ENCODE data around the gene CACNG4.

Gene CACNG4

GRCh38 chr17:66963909-66964771 lies at the start of gene CACNG4:
CACNG4 (plus strand) TSS chr17:66964707; CDS start chr17:66964912, 205 bp downstream.
- DNase-seq, result no peak
- no peak for ATAC-seq

GRCh38 chr17:66915204-66915611 lies 49.3 kb upstream of the CACNG4 start:
- ATAC-seq, result no peak

GRCh38 chr17:66915792-66916191 lies 48.7 kb upstream of the CACNG4 start:
- DNase-seq (no peak), ATAC-seq (no peak)

More at GRCh38 chr17:66915204-66915611, 49.3 kb upstream of the CACNG4 start:
- DNase-seq, result no peak

GRCh38 chr17:66916946-66917345 lies 47.6 kb upstream of the CACNG4 start:
- no peak for ATAC-seq

GRCh38 chr17:66918896-66919295 lies 45.6 kb upstream of the CACNG4 start:
- no peak for ATAC-seq
- no peak for DNase-seq

More at GRCh38 chr17:66916946-66917345, 47.6 kb upstream of the CACNG4 start:
- no peak for DNase-seq

GRCh38 chr17:66920435-66920834 lies 44.1 kb upstream of the CACNG4 start:
- no peak for ATAC-seq
- DNase-seq, result no peak

- ATAC-seq (no peak), DNase-seq (no peak)
These were observed 43.6 kb upstream of the CACNG4 start for GRCh38 chr17:66920950-66921349.

GRCh38 chr17:66923886-66924285 lies 40.6 kb upstream of the CACNG4 start:
- DNase-seq (no peak), ATAC-seq (no peak)

GRCh38 chr17:66925811-66926500 lies 38.6 kb upstream of the CACNG4 start:
- DNase-seq (no peak), ATAC-seq (no peak)

GRCh38 chr17:66928949-66929348 lies 35.6 kb upstream of the CACNG4 start:
- ATAC-seq (no peak), DNase-seq (no peak)

- no peak for DNase-seq
- no peak for ATAC-seq
These were observed 34.9 kb upstream of the CACNG4 start for GRCh38 chr17:66929591-66929990.

GRCh38 chr17:66930933-66931332 lies 33.6 kb upstream of the CACNG4 start:
- DNase-seq (no peak), ATAC-seq (no peak)

GRCh38 chr17:66932311-66932710 lies 32.2 kb upstream of the CACNG4 start:
- DNase-seq (no peak), ATAC-seq (no peak)

GRCh38 chr17:66934040-66934439 lies 30.5 kb upstream of the CACNG4 start:
- no peak for DNase-seq
- no peak for ATAC-seq

GRCh38 chr17:66935717-66936116 lies 28.8 kb upstream of the CACNG4 start:
- DNase-seq, result no peak
- no peak for ATAC-seq

- ATAC-seq (no peak), DNase-seq (no peak)
These were observed 25.9 kb upstream of the CACNG4 start for GRCh38 chr17:66938656-66939055.

GRCh38 chr17:66939461-66940114 lies 24.9 kb upstream of the CACNG4 start:
- no peak for ATAC-seq

GRCh38 chr17:66941249-66941648 lies 23.3 kb upstream of the CACNG4 start:
- no peak for DNase-seq
- ATAC-seq, result no peak

More at GRCh38 chr17:66939461-66940114, 24.9 kb upstream of the CACNG4 start:
- no peak for DNase-seq

- no peak for DNase-seq
- ATAC-seq, result no peak
These were observed 22.6 kb upstream of the CACNG4 start for GRCh38 chr17:66941773-66942450.

- no peak for ATAC-seq
These were observed 21.8 kb upstream of the CACNG4 start for GRCh38 chr17:66942451-66943264.

GRCh38 chr17:66943484-66943883 lies 21.0 kb upstream of the CACNG4 start:
- no peak for DNase-seq
- no peak for ATAC-seq

More at GRCh38 chr17:66942451-66943264, 21.8 kb upstream of the CACNG4 start:
- no peak for DNase-seq
